Right atrium auricular region (tissue), 2 donors: ENCODE results near the gene SNX12. TPM values are rescaled to one million over a fixed set of nuclear protein-coding genes. Genes with fewer than 3 reads are reported as not detected.

Experiments used
- DNase-seq: peaks from one replicate; pipeline ENCODE4 v3.0.0-alpha.2; 2019; ENCODE audit warnings: low spot score
- H3K27ac ChIP-seq, 2 donors: fragments of 200-600 bp; sonication (generic); 1 replicate in 1 of 2; 2 replicates in 1 of 2; pipeline ENCODE4 v1.5.1; 2016 to 2019
- H3K27me3 ChIP-seq, 2 donors: fragments of 200-600 bp; sonication (generic); one replicate each; pipeline versions ENCODE4 v1.5.1 to v1.6.0; 2017 to 2019
- H3K36me3 ChIP-seq: fragments of 200-600 bp; sonication (generic); one replicate; pipeline ENCODE4 v1.5.1; 2016
- H3K4me1 ChIP-seq, 2 donors: fragments of 200-600 bp; sonication (generic); one replicate each; pipeline versions ENCODE4 v1.5.1 to v1.6.0; 2017 to 2019
- H3K4me3 ChIP-seq, 2 donors: fragments of 200-600 bp; sonication (generic); 1 replicate in 1 of 2; 2 replicates in 1 of 2; pipeline ENCODE4 v1.5.1; 2017 to 2019; ENCODE audit warnings: mild to moderate bottlenecking in 1 of 2, moderate library complexity in 1 of 2
- H3K9me3 ChIP-seq, 2 donors: fragments of 200-600 bp; sonication (generic); one replicate each; pipeline ENCODE4 v1.5.1; 2019
- CTCF ChIP-seq, 2 donors: fragments of 200-600 bp; sonication (generic); IDR thresholded peaks; one replicate each; pipeline ENCODE4 v1.5.1; 2019; ENCODE audit warnings: antibody characterized with exemption in 2 of 2
- total RNA-seq, 2 donors: library from RNA; depleted of rRNA; stranded (reverse); fragments of >200 nt; gene quantifications; one replicate each; pipeline ENCODE4 v1.1.0, GENCODE V29; 2016

Gene SNX12
- total RNA-seq, 2 donors from 2014 or later = 30.8 to 40.1 TPM

- H3K9me3 ChIP-seq = no peaks in the 10 kb centered on the region
- no peak for TF ChIP-seq CTCF (IDR thresholded peaks at IDR 0.05)
- H3K27me3 ChIP-seq = peaks cover 0 to 3% of the 10 kb centered on the region in 2 donors
- peak overlapping the region; percentile 84 to 94 for H3K27ac ChIP-seq
- peak overlapping the region; percentile 60 to 65 for H3K4me3 ChIP-seq
- DNase-seq = no peak
- H3K36me3 ChIP-seq = no peaks in the 10 kb centered on the region
- no peaks in the 10 kb centered on the region for H3K4me1 ChIP-seq
These were observed 456 bp downstream of the SNX12 start for GRCh38 chrX:71067712-71068043.

GRCh38 chrX:71067089-71067488 is 1.0 kb downstream of the SNX12 start:
- TF ChIP-seq CTCF (IDR thresholded peaks at IDR 0.05) = no peak
- peak overlapping the region; percentile 84 to 94 for H3K27ac ChIP-seq
- peaks cover 0 to 3% of the 10 kb centered on the region in 2 donors for H3K27me3 ChIP-seq
- no peaks in the 10 kb centered on the region for H3K4me1 ChIP-seq
- peak overlapping the region; percentile 60 to 65 for H3K4me3 ChIP-seq
- DNase-seq = no peak
- no peaks in the 10 kb centered on the region for H3K36me3 ChIP-seq
- no peaks in the 10 kb centered on the region for H3K9me3 ChIP-seq

GRCh38 chrX:71060127-71060526 is 8.0 kb downstream of the SNX12 start:
- no peaks in the 10 kb centered on the region for H3K9me3 ChIP-seq
- no peak overlapping the region for H3K4me3 ChIP-seq
- H3K4me1 ChIP-seq = no peaks in the 10 kb centered on the region
- no peak overlapping the region for H3K27ac ChIP-seq
- DNase-seq = no peak
- H3K27me3 ChIP-seq = no peaks in the 10 kb centered on the region
- TF ChIP-seq CTCF (IDR thresholded peaks at IDR 0.05) = no peak
- peaks cover 13% of the 10 kb centered on the region for H3K36me3 ChIP-seq

GRCh38 chrX:71057848-71058530 is 10.1 kb downstream of the SNX12 start:
- Histone ChIP-seq H3K9me3 (no peaks in the 10 kb centered on the region), H3K27me3 (no peaks in the 10 kb centered on the region), H3K36me3 (peaks cover 13% of the 10 kb centered on the region), H3K4me1 (no peaks in the 10 kb centered on the region), H3K27ac (no peak overlapping the region), H3K4me3 (no peak overlapping the region)
- TF ChIP-seq CTCF (IDR thresholded peaks at IDR 0.05) = no peak
- DNase-seq = no peak

GRCh38 chrX:71056867-71057266 is 11.3 kb downstream of the SNX12 start:
- no peak for TF ChIP-seq CTCF (IDR thresholded peaks at IDR 0.05)
- DNase-seq = no peak
- Histone ChIP-seq H3K36me3 (peaks cover 13% of the 10 kb centered on the region), H3K4me3 (no peak overlapping the region), H3K9me3 (no peaks in the 10 kb centered on the region), H3K27me3 (no peaks in the 10 kb centered on the region), H3K27ac (no peak overlapping the region), H3K4me1 (no peaks in the 10 kb centered on the region)

GRCh38 chrX:71053217-71053621 is 14.9 kb downstream of the SNX12 start:
- Histone ChIP-seq H3K9me3 (no peaks in the 10 kb centered on the region), H3K36me3 (no peaks in the 10 kb centered on the region), H3K4me1 (no peaks in the 10 kb centered on the region), H3K27ac (no peak overlapping the region), H3K27me3 (no peaks in the 10 kb centered on the region), H3K4me3 (peak overlapping the region in 1 of 2 donors; percentile 35)
- TF ChIP-seq CTCF (IDR thresholded peaks at IDR 0.05) = no peak
- no peak for DNase-seq
